ENCODE results near the gene FRMD7.

The FRMD7 gene

GRCh38 chrX:132046533-132046932, 81.3 kb downstream of the FRMD7 start:
- Histone ChIP-seq H3K27me3 (no peaks in the 10 kb centered on the region), H3K27ac (no peak overlapping the region), H3K4me3 (no peak overlapping the region), H3K36me3 (no peaks in the 10 kb centered on the region), H3K9me3 (no peaks in the 10 kb centered on the region), H3K4me1 (no peaks in the 10 kb centered on the region)
- intact Hi-C loops (cut with DNase I; ENCODE audit: low total_unique reads), result no loop called here
- DNase-seq, result no peak
- no peak for TF ChIP-seq CTCF (IDR thresholded peaks at IDR 0.05)

GRCh38 chrX:132045456-132045855, 82.4 kb downstream of the FRMD7 start:
- H3K9me3 ChIP-seq, result no peaks in the 10 kb centered on the region
- H3K27ac ChIP-seq, result no peak overlapping the region
- DNase-seq, result no peak
- intact Hi-C loops (cut with DNase I; ENCODE audit: low total_unique reads), result no loop called here
- H3K27me3 ChIP-seq, result no peaks in the 10 kb centered on the region
- TF ChIP-seq CTCF (IDR thresholded peaks at IDR 0.05), result no peak
- no peak overlapping the region for H3K4me3 ChIP-seq
- no peaks in the 10 kb centered on the region for H3K4me1 ChIP-seq
- no peaks in the 10 kb centered on the region for H3K36me3 ChIP-seq

- no peak for DNase-seq
- no peaks in the 10 kb centered on the region for H3K27me3 ChIP-seq
- H3K36me3 ChIP-seq, result no peaks in the 10 kb centered on the region
- no peak overlapping the region for H3K4me3 ChIP-seq
- intact Hi-C loops (cut with DNase I; ENCODE audit: low total_unique reads), result no loop called here
- H3K4me1 ChIP-seq, result no peaks in the 10 kb centered on the region
- no peak for TF ChIP-seq CTCF (IDR thresholded peaks at IDR 0.05)
- no peak overlapping the region for H3K27ac ChIP-seq
- H3K9me3 ChIP-seq, result no peaks in the 10 kb centered on the region
Observed at GRCh38 chrX:132044953-132045352, 82.9 kb downstream of the FRMD7 start.

GRCh38 chrX:132043977-132044376, 83.8 kb downstream of the FRMD7 start:
- H3K4me3 ChIP-seq, result no peak overlapping the region
- no peak for TF ChIP-seq CTCF (IDR thresholded peaks at IDR 0.05)
- H3K9me3 ChIP-seq, result no peaks in the 10 kb centered on the region
- H3K4me1 ChIP-seq, result no peaks in the 10 kb centered on the region
- H3K27ac ChIP-seq, result no peak overlapping the region
- no peaks in the 10 kb centered on the region for H3K27me3 ChIP-seq
- H3K36me3 ChIP-seq, result no peaks in the 10 kb centered on the region
- intact Hi-C loops (cut with DNase I; ENCODE audit: low total_unique reads), result no loop called here
- DNase-seq, result no peak

- no peaks in the 10 kb centered on the region for H3K27me3 ChIP-seq
- no peak for TF ChIP-seq CTCF (IDR thresholded peaks at IDR 0.05)
- no peaks in the 10 kb centered on the region for H3K9me3 ChIP-seq
- no peak for DNase-seq
- no peak overlapping the region for H3K27ac ChIP-seq
- H3K4me1 ChIP-seq, result no peaks in the 10 kb centered on the region
- no peaks in the 10 kb centered on the region for H3K36me3 ChIP-seq
- intact Hi-C loops (cut with DNase I; ENCODE audit: low total_unique reads), result no loop called here
- no peak overlapping the region for H3K4me3 ChIP-seq
Observed at GRCh38 chrX:132041015-132041414, 86.8 kb downstream of the FRMD7 start.

GRCh38 chrX:132040066-132040465, 87.8 kb downstream of the FRMD7 start:
- no peak for TF ChIP-seq CTCF (IDR thresholded peaks at IDR 0.05)
- H3K9me3 ChIP-seq, result no peaks in the 10 kb centered on the region
- no peak for DNase-seq
- no peaks in the 10 kb centered on the region for H3K4me1 ChIP-seq
- no peaks in the 10 kb centered on the region for H3K27me3 ChIP-seq
- H3K36me3 ChIP-seq, result no peaks in the 10 kb centered on the region
- H3K4me3 ChIP-seq, result no peak overlapping the region
- intact Hi-C loops (cut with DNase I; ENCODE audit: low total_unique reads), result no loop called here
- H3K27ac ChIP-seq, result no peak overlapping the region

Measured in tibial artery (tissue), 4 donors.